Caco-2 (cell line): ENCODE results near the gene TGM6. TPM values are rescaled to one million over a fixed set of nuclear protein-coding genes. Genes with fewer than 3 reads are reported as not detected.

Experiments
- BruUV-seq: library from RNA; stranded (reverse); fragments of 400-500 nt; replicated peaks from 2 replicates; lab custom pipeline; 2021; lab: Mats Ljungman, UMichigan
- CTCF ChIA-PET: fragments of 300-600 bp; sonication (Branson Sonifier 250); formaldehyde crosslinking; loops from one replicate; lab custom pipeline; 2022; ENCODE audit warnings: antibody characterized with exemption; lab: Charles Lee
- POLR2A ChIA-PET: fragments of 300-600 bp; sonication (Branson Sonifier 250); formaldehyde crosslinking; loops from one replicate; lab custom pipeline; 2022; ENCODE audit warnings: antibody characterized with exemption; lab: Charles Lee
- DNase-seq, 2 experiments: peaks; one replicate each; pipeline versions ENCODE4 v3.0.0 to v3.0.0-alpha.2; 2020 to 2022
- H3K27me3 ChIP-seq: replicated peaks from 2 replicates; pipeline ENCODE4 v1.6.0; 2011; ENCODE audit warnings: low read length; ENCODE audit not compliant: control insufficient read depth, insufficient read depth
- H3K36me3 ChIP-seq: 2 replicates; pipeline ENCODE4 v1.5.1; 2011; ENCODE audit warnings: low read length; ENCODE audit not compliant: control insufficient read depth, insufficient read depth
- H3K4me1 ChIP-seq: fragments of 250-450 bp; sonication (Bioruptor Pico); 2 replicates; pipeline ENCODE4 v1.5.1; 2020; ENCODE audit warnings: mild to moderate bottlenecking
- H3K4me3 ChIP-seq: 2 replicates; pipeline ENCODE4 v1.5.1; 2011; ENCODE audit warnings: low read depth, mild to moderate bottlenecking, control low read depth, low read length
- H3K9me3 ChIP-seq: fragments of 250-450 bp; sonication (Bioruptor Pico); 2 replicates; pipeline ENCODE4 v1.5.1; 2020; ENCODE audit warnings: mild to moderate bottlenecking, moderate library complexity
- H3K27ac Mint-ChIP-seq: one replicate; pipeline ENCODE4 v1.8.0; 2022; ENCODE audit warnings: mixed read lengths; ENCODE audit not compliant: unreplicated experiment
- H3K27me3 Mint-ChIP-seq: one replicate; pipeline ENCODE4 v1.8.0; 2022; ENCODE audit warnings: mixed read lengths; ENCODE audit not compliant: insufficient read depth, unreplicated experiment
- H3K36me3 Mint-ChIP-seq: one replicate; pipeline ENCODE4 v1.8.0; 2022; ENCODE audit warnings: mild to moderate bottlenecking, mixed read lengths; ENCODE audit not compliant: insufficient read depth, unreplicated experiment
- H3K4me1 Mint-ChIP-seq: one replicate; pipeline ENCODE4 v1.8.0; 2022; ENCODE audit warnings: low read depth, mixed read lengths; ENCODE audit not compliant: unreplicated experiment
- H3K4me3 Mint-ChIP-seq: one replicate; pipeline ENCODE4 v1.8.0; 2022; ENCODE audit warnings: mild to moderate bottlenecking, moderate library complexity, mixed read lengths; ENCODE audit not compliant: unreplicated experiment
- H3K9me3 Mint-ChIP-seq: one replicate; pipeline ENCODE4 v1.8.0; 2022; ENCODE audit warnings: mixed read lengths; ENCODE audit not compliant: unreplicated experiment
- CTCF ChIP-seq, 2 experiments: fragments of 200-600 bp in 1 of 2; IDR thresholded peaks; 1 replicate in 1 of 2; 2 replicates in 1 of 2; pipeline versions ENCODE4 v1.5.1 to v1.8.0; 2011 to 2022; ENCODE audit warnings: antibody characterized with exemption in 1 of 2, control low read depth in 1 of 2, inconsistent platforms in 1 of 2, low read depth in 1 of 2, low read length in 1 of 2, mild to moderate bottlenecking in 1 of 2, moderate library complexity in 1 of 2; ENCODE audit not compliant: insufficient read depth in 1 of 2, severe bottlenecking in 1 of 2, unreplicated experiment in 1 of 2
- intact Hi-C: fragments of 100-400 bp; cut with micrococcal nuclease; formaldehyde crosslinking; loops from one replicate; pipeline ENCODE4 v1.10.0; 2022; ENCODE audit not compliant: unreplicated experiment
- total RNA-seq: library from RNA; stranded (reverse); gene quantifications from 2 replicates; pipeline ENCODE4 v1.2.3, GENCODE V29; 2022

The TGM6 gene
- total RNA-seq, 1 experiment from 2014 or later = not detected

GRCh38 chr20:2418388-2418787 is 37.7 kb downstream of the TGM6 start:
- CTCF ChIA-PET = no interaction called here
- TF ChIP-seq CTCF (IDR thresholded peaks at IDR 0.05; ENCODE audit: insufficient read depth in 1 of 2, low read depth in 1 of 2, low read length in 1 of 2, severe bottlenecking in 1 of 2, unreplicated experiment in 1 of 2) = no peak
- H3K4me1 Mint-ChIP-seq = no peaks in the 10 kb centered on the region

GRCh38 chr20:2420510-2420909 is 39.8 kb downstream of the TGM6 start:
- DNase-seq = no peak
- H3K9me3 ChIP-seq = no peaks in the 10 kb centered on the region
- H3K4me3 ChIP-seq = no peak overlapping the region
- no TSS peak for BruUV-seq
- ChIA-PET CTCF (no interaction called here), POLR2A (no interaction called here)
- H3K27ac Mint-ChIP-seq = no peak overlapping the region
- H3K27me3 Mint-ChIP-seq = peaks cover 21% of the 10 kb centered on the region
- H3K36me3 Mint-ChIP-seq = no peaks in the 10 kb centered on the region
- H3K4me1 Mint-ChIP-seq = no peaks in the 10 kb centered on the region
- TF ChIP-seq CTCF (IDR thresholded peaks at IDR 0.05; ENCODE audit: insufficient read depth in 1 of 2, low read depth in 1 of 2, low read length in 1 of 2, severe bottlenecking in 1 of 2, unreplicated experiment in 1 of 2) = no peak
- H3K9me3 Mint-ChIP-seq = peaks cover 2% of the 10 kb centered on the region
- no peaks in the 10 kb centered on the region for H3K36me3 ChIP-seq
- H3K27me3 ChIP-seq = no peaks in the 10 kb centered on the region
- intact Hi-C loops = no loop called here
- no peaks in the 10 kb centered on the region for H3K4me1 ChIP-seq
- H3K4me3 Mint-ChIP-seq = no peak overlapping the region

More at GRCh38 chr20:2418388-2418787, 37.7 kb downstream of the TGM6 start:
- H3K4me1 ChIP-seq = no peaks in the 10 kb centered on the region
- H3K27me3 Mint-ChIP-seq = peaks cover 25% of the 10 kb centered on the region
- intact Hi-C loops = no loop called here
- BruUV-seq = no TSS peak
- H3K36me3 ChIP-seq = no peaks in the 10 kb centered on the region
- H3K9me3 Mint-ChIP-seq = no peaks in the 10 kb centered on the region
- H3K27me3 ChIP-seq = no peaks in the 10 kb centered on the region
- no peak overlapping the region for H3K4me3 ChIP-seq
- DNase-seq = no peak
- no peaks in the 10 kb centered on the region for H3K9me3 ChIP-seq
- no peak overlapping the region for H3K27ac Mint-ChIP-seq
- H3K4me3 Mint-ChIP-seq = no peak overlapping the region
- POLR2A ChIA-PET = no interaction called here
- no peaks in the 10 kb centered on the region for H3K36me3 Mint-ChIP-seq

- Mint-ChIP-seq H3K27ac (no peak overlapping the region), H3K9me3 (peaks cover 9% of the 10 kb centered on the region), H3K4me1 (no peaks in the 10 kb centered on the region), H3K27me3 (peaks cover 21% of the 10 kb centered on the region), H3K4me3 (no peak overlapping the region), H3K36me3 (no peaks in the 10 kb centered on the region)
- no peaks in the 10 kb centered on the region for H3K36me3 ChIP-seq
- no peak for DNase-seq
- ChIA-PET POLR2A (no interaction called here), CTCF (no interaction called here)
- no peaks in the 10 kb centered on the region for H3K4me1 ChIP-seq
- no peaks in the 10 kb centered on the region for H3K27me3 ChIP-seq
- no peak overlapping the region for H3K4me3 ChIP-seq
- BruUV-seq = no TSS peak
- no peaks in the 10 kb centered on the region for H3K9me3 ChIP-seq
- intact Hi-C loops = loop anchor here (1.0 kb wide), 1 partner anchor 31 kb away; no protein-coding TSS in a partner anchor
- peak in 1 of 2 experiments; percentile 14 for TF ChIP-seq CTCF (IDR thresholded peaks at IDR 0.05; ENCODE audit: insufficient read depth in 1 of 2, low read depth in 1 of 2, low read length in 1 of 2, severe bottlenecking in 1 of 2, unreplicated experiment in 1 of 2)
Measured at GRCh38 chr20:2421247-2421646, 40.5 kb downstream of the TGM6 start.
